Natural killer cell (primary cell): ENCODE measurements around the gene SNAP25. TPM values are rescaled to one million over a fixed set of nuclear protein-coding genes. Genes with fewer than 3 reads are reported as not detected.

Experiments
- ATAC-seq, 3 donors: fragments of 150-1000 bp in 2 of 3; fragments of 200-7000 bp in 1 of 3; cut with Tn5 transposase; 1 replicate in 1 of 3; 2 replicates in 2 of 3; pipeline ENCODE4 v1.10.0; 2021; ENCODE audit warnings: mild to moderate bottlenecking in 2 of 3, moderate library complexity in 2 of 3
- DNase-seq, 2 donors: peaks; one replicate each; pipeline versions ENCODE4 v3.0.0 to v3.0.0-alpha.2; 2013 to 2021; ENCODE audit warnings: mixed read lengths in 1 of 2
- H3K27ac ChIP-seq: one replicate; pipeline ENCODE4 v1.5.1; 2013; ENCODE audit warnings: mild to moderate bottlenecking, low read length
- H3K27me3 ChIP-seq: one replicate; pipeline ENCODE4 v1.6.1; 2013; ENCODE audit warnings: low read length; ENCODE audit not compliant: control insufficient read depth, insufficient read depth
- H3K36me3 ChIP-seq: one replicate; pipeline ENCODE4 v1.6.1; 2013; ENCODE audit warnings: low read length; ENCODE audit not compliant: control insufficient read depth, insufficient read depth
- H3K4me1 ChIP-seq: one replicate; pipeline ENCODE4 v1.6.1; 2013; ENCODE audit warnings: low read length; ENCODE audit not compliant: control insufficient read depth, insufficient read depth
- H3K4me3 ChIP-seq: one replicate; pipeline ENCODE4 v1.5.1; 2013; ENCODE audit warnings: low read length
- H3K9me3 ChIP-seq: one replicate; pipeline ENCODE4 v1.6.1; 2013; ENCODE audit warnings: low read length; ENCODE audit not compliant: control insufficient read depth, insufficient read depth
- H3K27ac Mint-ChIP-seq, 2 donors: one replicate each; pipeline ENCODE4 v1.8.0; 2022; ENCODE audit warnings: mild to moderate bottlenecking in 2 of 2, mixed read lengths in 2 of 2, moderate library complexity in 1 of 2
- H3K27me3 Mint-ChIP-seq, 2 donors: one replicate each; pipeline ENCODE4 v1.8.0; 2022; ENCODE audit warnings: low read depth in 2 of 2, mixed read lengths in 2 of 2
- H3K36me3 Mint-ChIP-seq: one replicate; pipeline ENCODE4 v1.8.0; 2022; ENCODE audit warnings: mixed read lengths
- H3K4me1 Mint-ChIP-seq, 2 donors: one replicate each; pipeline ENCODE4 v1.8.0; 2022; ENCODE audit warnings: mixed read lengths in 2 of 2
- H3K4me3 Mint-ChIP-seq: one replicate; pipeline ENCODE4 v1.8.0; 2022; ENCODE audit warnings: mild to moderate bottlenecking, moderate library complexity, mixed read lengths
- H3K9me3 Mint-ChIP-seq, 2 donors: one replicate each; pipeline ENCODE4 v1.8.0; 2022; ENCODE audit warnings: mixed read lengths in 2 of 2
- WGBS: methylation state at CpG from one replicate; pipeline ENCODE4 v1.1.7; 2013; ENCODE audit warnings: missing lambda C conversion rate; ENCODE audit not compliant: insufficient coverage; 5-methylcytosine and 5-hydroxymethylcytosine counted together
- intact Hi-C: fragments of 100-400 bp; cut with micrococcal nuclease; formaldehyde crosslinking; loops from one replicate; pipeline ENCODE4 v1.14.2; 2022
- total RNA-seq, 4 donors: library from RNA; stranded (reverse); fragments of 120-200 nt in 1 of 4; gene quantifications; one replicate each; pipeline versions ENCODE4 v1.2.3 to v1.2.4, GENCODE V29; 2013 to 2022
- TF ChIP-seq, protein P1 (sequence below): fragments of 200-600 bp; IDR thresholded peaks from one replicate; pipeline ENCODE4 v1.8.0; 2022; ENCODE audit warnings: antibody characterized with exemption

The SNAP25 gene
- total RNA-seq, 3 donors from 2014 or later (not counting 1 experiment from before 2014, with no cell fraction given) = not detected

DNA sequence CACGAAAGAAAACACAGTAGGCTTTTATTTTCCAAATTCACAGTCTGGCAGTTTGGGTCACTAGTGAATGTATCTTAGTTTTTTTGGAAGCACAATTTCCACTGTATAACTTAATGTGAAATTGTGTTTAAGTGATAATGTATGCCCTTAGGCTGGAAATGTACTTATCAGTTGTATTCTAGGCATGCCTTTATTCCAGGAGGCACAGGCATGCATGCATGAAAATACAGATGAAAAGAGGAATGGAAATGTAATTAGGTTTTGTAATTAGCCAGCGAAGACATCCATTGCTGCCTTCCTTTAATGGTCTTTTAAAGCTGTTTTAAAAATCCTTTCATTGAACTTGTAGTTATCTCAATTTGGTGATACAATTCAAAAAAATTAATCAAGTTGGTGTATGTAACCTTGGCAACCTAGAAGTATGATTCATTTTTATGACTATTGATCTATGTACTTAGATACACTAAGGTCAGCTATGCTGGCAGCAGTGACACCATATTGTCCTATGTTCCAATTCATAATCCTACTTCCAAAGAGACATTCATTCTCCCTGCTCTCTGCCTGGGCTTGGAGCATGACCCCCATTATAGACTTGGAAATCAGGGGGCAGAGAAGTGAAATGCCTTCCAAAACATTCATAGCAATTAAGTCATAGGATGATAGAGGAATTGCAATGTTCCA is 73.1 kb downstream of the SNAP25 start:
- no peaks in the 10 kb centered on the region for H3K4me1 ChIP-seq
- no peak overlapping the region for H3K4me3 Mint-ChIP-seq
- H3K27ac Mint-ChIP-seq = no peak overlapping the region
- intact Hi-C loops = no loop called here
- TF ChIP-seq, protein P1, sequence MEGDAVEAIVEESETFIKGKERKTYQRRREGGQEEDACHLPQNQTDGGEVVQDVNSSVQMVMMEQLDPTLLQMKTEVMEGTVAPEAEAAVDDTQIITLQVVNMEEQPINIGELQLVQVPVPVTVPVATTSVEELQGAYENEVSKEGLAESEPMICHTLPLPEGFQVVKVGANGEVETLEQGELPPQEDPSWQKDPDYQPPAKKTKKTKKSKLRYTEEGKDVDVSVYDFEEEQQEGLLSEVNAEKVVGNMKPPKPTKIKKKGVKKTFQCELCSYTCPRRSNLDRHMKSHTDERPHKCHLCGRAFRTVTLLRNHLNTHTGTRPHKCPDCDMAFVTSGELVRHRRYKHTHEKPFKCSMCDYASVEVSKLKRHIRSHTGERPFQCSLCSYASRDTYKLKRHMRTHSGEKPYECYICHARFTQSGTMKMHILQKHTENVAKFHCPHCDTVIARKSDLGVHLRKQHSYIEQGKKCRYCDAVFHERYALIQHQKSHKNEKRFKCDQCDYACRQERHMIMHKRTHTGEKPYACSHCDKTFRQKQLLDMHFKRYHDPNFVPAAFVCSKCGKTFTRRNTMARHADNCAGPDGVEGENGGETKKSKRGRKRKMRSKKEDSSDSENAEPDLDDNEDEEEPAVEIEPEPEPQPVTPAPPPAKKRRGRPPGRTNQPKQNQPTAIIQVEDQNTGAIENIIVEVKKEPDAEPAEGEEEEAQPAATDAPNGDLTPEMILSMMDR = no peak
- no peaks in the 10 kb centered on the region for H3K36me3 ChIP-seq
- DNase-seq (no peak), ATAC-seq (no peak)
- H3K27ac ChIP-seq = no peak overlapping the region
- 95% methylated on average over 2 of the region's 2 CpGs for WGBS
- H3K4me3 ChIP-seq = no peak overlapping the region
- H3K27me3 Mint-ChIP-seq = peaks cover 7 to 28% of the 10 kb centered on the region in 2 donors
- no peaks in the 10 kb centered on the region for H3K9me3 ChIP-seq
- no peaks in the 10 kb centered on the region for H3K4me1 Mint-ChIP-seq
- H3K27me3 ChIP-seq = no peaks in the 10 kb centered on the region
- H3K36me3 Mint-ChIP-seq = no peaks in the 10 kb centered on the region
- no peaks in the 10 kb centered on the region for H3K9me3 Mint-ChIP-seq

DNA sequence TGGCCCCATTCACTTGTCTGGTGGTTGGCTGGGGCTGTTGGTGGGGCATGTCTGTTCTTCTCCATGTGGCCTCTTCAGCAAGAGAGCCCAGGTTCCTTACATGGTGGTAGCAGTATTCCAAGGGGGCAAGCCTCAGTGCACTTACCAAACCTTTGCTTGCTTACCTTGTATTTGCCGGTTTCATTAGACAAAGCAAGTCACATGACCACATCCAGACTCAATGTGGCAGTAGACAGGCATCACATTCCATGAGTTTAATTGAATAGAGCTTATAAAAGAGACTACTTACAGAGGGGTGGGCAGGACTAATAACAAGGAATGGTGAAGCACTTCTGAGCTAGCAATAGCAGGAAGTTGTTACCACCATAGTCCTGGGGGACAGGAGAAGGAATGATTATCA is 78.6 kb downstream of the SNAP25 start:
- Histone ChIP-seq H3K36me3 (no peaks in the 10 kb centered on the region), H3K27me3 (no peaks in the 10 kb centered on the region), H3K9me3 (no peaks in the 10 kb centered on the region), H3K27ac (no peak overlapping the region), H3K4me3 (no peak overlapping the region), H3K4me1 (no peaks in the 10 kb centered on the region)
- H3K27me3 Mint-ChIP-seq = peaks cover 5 to 16% of the 10 kb centered on the region in 2 donors
- ATAC-seq (no peak), DNase-seq (no peak)
- WGBS = 85% methylated on average over 1 of the region's 1 CpG
- H3K36me3 Mint-ChIP-seq = no peaks in the 10 kb centered on the region
- no peaks in the 10 kb centered on the region for H3K4me1 Mint-ChIP-seq
- H3K4me3 Mint-ChIP-seq = no peak overlapping the region
- H3K9me3 Mint-ChIP-seq = no peaks in the 10 kb centered on the region
- H3K27ac Mint-ChIP-seq = no peak overlapping the region
- intact Hi-C loops = no loop called here
- TF ChIP-seq, protein P1 = no peak

DNA sequence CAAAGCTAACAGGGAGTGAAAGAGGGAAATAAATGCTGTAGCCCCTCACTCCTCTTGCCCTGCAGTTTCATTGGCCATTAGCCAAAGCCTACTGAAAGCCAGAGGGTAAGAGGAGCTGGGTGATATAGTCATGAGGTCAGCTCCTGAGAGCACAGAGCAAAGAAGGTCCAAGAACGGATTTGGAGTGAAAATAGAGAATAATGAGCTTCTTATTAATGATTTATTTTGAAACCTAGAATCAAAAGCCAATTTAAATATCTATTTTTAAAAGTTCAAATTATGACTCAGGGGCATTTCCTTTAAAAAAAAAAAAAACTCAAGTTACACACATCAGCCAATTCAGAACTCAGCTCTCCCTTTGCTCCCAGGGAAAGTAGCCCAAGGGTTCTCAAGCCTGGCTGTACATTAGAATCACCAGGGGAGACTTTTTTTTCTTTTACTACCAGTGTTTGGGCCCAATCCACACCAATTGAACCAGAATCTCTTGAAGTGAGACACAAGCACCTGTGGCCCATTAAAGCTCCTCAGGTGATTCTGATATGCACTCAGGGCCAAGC is 79.1 kb downstream of the SNAP25 start:
- no peak for ATAC-seq
- Mint-ChIP-seq H3K27me3 (peaks cover 5 to 16% of the 10 kb centered on the region in 2 donors), H3K4me3 (no peak overlapping the region)

More for the DNA sequence above, 79.1 kb downstream of the SNAP25 start:
- DNase-seq = no peak
- TF ChIP-seq, protein P1 = no peak
- no peak overlapping the region for H3K4me3 ChIP-seq
- intact Hi-C loops = no loop called here
- no peaks in the 10 kb centered on the region for H3K9me3 ChIP-seq
- no peaks in the 10 kb centered on the region for H3K36me3 ChIP-seq
- Mint-ChIP-seq H3K36me3 (no peaks in the 10 kb centered on the region), H3K9me3 (no peaks in the 10 kb centered on the region), H3K4me1 (no peaks in the 10 kb centered on the region), H3K27ac (no peak overlapping the region)
- no peak overlapping the region for H3K27ac ChIP-seq
- no peaks in the 10 kb centered on the region for H3K27me3 ChIP-seq
- WGBS = no CpG with 5 or more reads among the region's 1 CpG
- H3K4me1 ChIP-seq = no peaks in the 10 kb centered on the region
